K562 (cell line): ENCODE results near the gene CCDC117. TPM values are rescaled to one million over a fixed set of nuclear protein-coding genes. Genes with fewer than 3 reads are reported as not detected.
A peak's percentile ranks its signal among the peaks of the same experiment; 100 is the strongest.

Source experiments
- HMBOX1 ChIP-seq: sonication (generic); IDR thresholded peaks from 2 replicates; pipeline ENCODE4 v1.6.1; 2016
- L3MBTL2 ChIP-seq: fragments of 450-650 bp; IDR thresholded peaks from 2 replicates; pipeline ENCODE4 v1.6.1; 2016; ENCODE audit warnings: mild to moderate bottlenecking, moderate library complexity
- MCM3 ChIP-seq: fragments of 450-650 bp; IDR thresholded peaks from 2 replicates; pipeline ENCODE4 v1.6.1; 2016
- RB1 ChIP-seq: fragments of 450-650 bp; IDR thresholded peaks from 2 replicates; pipeline ENCODE4 v1.6.1; 2017; ENCODE audit warnings: low read depth, mild to moderate bottlenecking
- RBM15 ChIP-seq: fragments of 200-400 bp; formaldehyde crosslinking; IDR thresholded peaks from 2 replicates; pipeline ENCODE4 v1.6.1; 2018; ENCODE audit warnings: mild to moderate bottlenecking, low read length, moderate library complexity; ENCODE audit not compliant: insufficient read depth
- TAF15 ChIP-seq: fragments of 200-400 bp; formaldehyde crosslinking; IDR thresholded peaks from 2 replicates; pipeline ENCODE4 v1.6.1; 2017; ENCODE audit warnings: mild to moderate bottlenecking, low read depth, low read length, moderate library complexity
- TAL1 ChIP-seq: fragments of 450-650 bp; IDR thresholded peaks from 2 replicates; pipeline ENCODE4 v1.6.1; 2016; ENCODE audit warnings: mild to moderate bottlenecking
- TARDBP ChIP-seq: fragments of 450-650 bp; IDR thresholded peaks from 2 replicates; pipeline ENCODE4 v1.6.1; 2016
- THAP12 ChIP-seq: fragments of 250-450 bp; sonication (Bioruptor Pico); IDR thresholded peaks from 2 replicates; pipeline ENCODE4 v1.9.0; 2021; ENCODE audit warnings: mild to moderate bottlenecking, inconsistent platforms
- XRCC5 ChIP-seq: fragments of 200-400 bp; formaldehyde crosslinking; IDR thresholded peaks from 2 replicates; pipeline ENCODE4 v1.6.1; 2017; ENCODE audit warnings: low read depth, mild to moderate bottlenecking, low read length
- ZNF212 ChIP-seq: fragments of 450-650 bp; formaldehyde crosslinking; IDR thresholded peaks from 2 replicates; pipeline ENCODE4 v1.4.0; 2020; ENCODE audit warnings: mild to moderate bottlenecking
- ZNF77 ChIP-seq: fragments of 250-450 bp; sonication (Bioruptor Pico); IDR thresholded peaks from 2 replicates; pipeline ENCODE4 v1.5.0; 2020
- polyA plus RNA-seq, 8 experiments: library from polyadenylated mRNA; depleted of rRNA in 4 of 8; stranded (reverse) in 5 of 8; unstranded in 3 of 8; fragments of >200 nt; fragmentation: Nextera tagmentation in 2 of 8; fragmentation: Illumina TruSeq in 1 of 8; extraction: Ambion mirVana in 2 of 8; extraction: Trizol in 1 of 8; gene quantifications; 2 replicates each; pipeline versions ENCODE4 v1.2.1 to v1.2.3, GENCODE V29; 2011 to 2014; ENCODE audit warnings: inconsistent platforms in 1 of 8, missing spikeins in 1 of 8
- total RNA-seq, 7 experiments: library from RNA; depleted of rRNA in 6 of 7; stranded (reverse); fragments of >200 nt in 6 of 7; fragmentation: Illumina TruSeq in 2 of 7; extraction: Trizol in 2 of 7; gene quantifications; 2 replicates each; pipeline versions ENCODE4 v1.2.1 to v1.2.3, GENCODE V29; 2011 to 2021; ENCODE audit warnings: low replicate concordance in 1 of 7
- TF ChIP-seq, protein P1 (sequence below): fragments of 450-650 bp; IDR thresholded peaks from 2 replicates; pipeline ENCODE4 v1.6.1; 2017; ENCODE audit warnings: antibody characterized with exemption, mild to moderate bottlenecking
- TF ChIP-seq, protein P2 (sequence below): fragments of 450-650 bp; IDR thresholded peaks from 2 replicates; pipeline ENCODE4 v1.6.1; 2018; ENCODE audit not compliant: partially characterized antibody

CCDC117 gene
- total and polyA plus RNA-seq, 9 of the 15 experiments (the other 6 are each of a cell fraction or from before 2014, with no cell fraction given): 5.7 to 23.3 (median 15.8) TPM

- TF ChIP-seq TARDBP: no peak
- TF ChIP-seq, protein P1, sequence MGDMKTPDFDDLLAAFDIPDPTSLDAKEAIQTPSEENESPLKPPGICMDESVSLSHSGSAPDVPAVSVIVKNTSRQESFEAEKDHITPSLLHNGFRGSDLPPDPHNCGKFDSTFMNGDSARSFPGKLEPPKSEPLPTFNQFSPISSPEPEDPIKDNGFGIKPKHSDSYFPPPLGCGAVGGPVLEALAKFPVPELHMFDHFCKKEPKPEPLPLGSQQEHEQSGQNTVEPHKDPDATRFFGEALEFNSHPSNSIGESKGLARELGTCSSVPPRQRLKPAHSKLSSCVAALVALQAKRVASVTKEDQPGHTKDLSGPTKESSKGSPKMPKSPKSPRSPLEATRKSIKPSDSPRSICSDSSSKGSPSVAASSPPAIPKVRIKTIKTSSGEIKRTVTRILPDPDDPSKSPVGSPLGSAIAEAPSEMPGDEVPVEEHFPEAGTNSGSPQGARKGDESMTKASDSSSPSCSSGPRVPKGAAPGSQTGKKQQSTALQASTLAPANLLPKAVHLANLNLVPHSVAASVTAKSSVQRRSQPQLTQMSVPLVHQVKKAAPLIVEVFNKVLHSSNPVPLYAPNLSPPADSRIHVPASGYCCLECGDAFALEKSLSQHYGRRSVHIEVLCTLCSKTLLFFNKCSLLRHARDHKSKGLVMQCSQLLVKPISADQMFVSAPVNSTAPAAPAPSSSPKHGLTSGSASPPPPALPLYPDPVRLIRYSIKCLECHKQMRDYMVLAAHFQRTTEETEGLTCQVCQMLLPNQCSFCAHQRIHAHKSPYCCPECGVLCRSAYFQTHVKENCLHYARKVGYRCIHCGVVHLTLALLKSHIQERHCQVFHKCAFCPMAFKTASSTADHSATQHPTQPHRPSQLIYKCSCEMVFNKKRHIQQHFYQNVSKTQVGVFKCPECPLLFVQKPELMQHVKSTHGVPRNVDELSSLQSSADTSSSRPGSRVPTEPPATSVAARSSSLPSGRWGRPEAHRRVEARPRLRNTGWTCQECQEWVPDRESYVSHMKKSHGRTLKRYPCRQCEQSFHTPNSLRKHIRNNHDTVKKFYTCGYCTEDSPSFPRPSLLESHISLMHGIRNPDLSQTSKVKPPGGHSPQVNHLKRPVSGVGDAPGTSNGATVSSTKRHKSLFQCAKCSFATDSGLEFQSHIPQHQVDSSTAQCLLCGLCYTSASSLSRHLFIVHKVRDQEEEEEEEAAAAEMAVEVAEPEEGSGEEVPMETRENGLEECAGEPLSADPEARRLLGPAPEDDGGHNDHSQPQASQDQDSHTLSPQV: peak; percentile 38; the same call in 1 of the 2 replicates
- no peak for TF ChIP-seq ZNF212
- TF ChIP-seq THAP12 (CRISPR knock-in tag): peak; percentile 76; the same call in 1 of the 2 replicates
- no peak for TF ChIP-seq TAF15
- peak; percentile 58; the same call in 1 of the 2 replicates for TF ChIP-seq RB1
- TF ChIP-seq L3MBTL2: peak; percentile 62
- no peak for TF ChIP-seq ZNF77 (CRISPR knock-in tag)
- TF ChIP-seq RBM15: no peak
- no peak for TF ChIP-seq XRCC5
- no peak for TF ChIP-seq MCM3
- no peak for TF ChIP-seq TAL1
- TF ChIP-seq, protein P2, sequence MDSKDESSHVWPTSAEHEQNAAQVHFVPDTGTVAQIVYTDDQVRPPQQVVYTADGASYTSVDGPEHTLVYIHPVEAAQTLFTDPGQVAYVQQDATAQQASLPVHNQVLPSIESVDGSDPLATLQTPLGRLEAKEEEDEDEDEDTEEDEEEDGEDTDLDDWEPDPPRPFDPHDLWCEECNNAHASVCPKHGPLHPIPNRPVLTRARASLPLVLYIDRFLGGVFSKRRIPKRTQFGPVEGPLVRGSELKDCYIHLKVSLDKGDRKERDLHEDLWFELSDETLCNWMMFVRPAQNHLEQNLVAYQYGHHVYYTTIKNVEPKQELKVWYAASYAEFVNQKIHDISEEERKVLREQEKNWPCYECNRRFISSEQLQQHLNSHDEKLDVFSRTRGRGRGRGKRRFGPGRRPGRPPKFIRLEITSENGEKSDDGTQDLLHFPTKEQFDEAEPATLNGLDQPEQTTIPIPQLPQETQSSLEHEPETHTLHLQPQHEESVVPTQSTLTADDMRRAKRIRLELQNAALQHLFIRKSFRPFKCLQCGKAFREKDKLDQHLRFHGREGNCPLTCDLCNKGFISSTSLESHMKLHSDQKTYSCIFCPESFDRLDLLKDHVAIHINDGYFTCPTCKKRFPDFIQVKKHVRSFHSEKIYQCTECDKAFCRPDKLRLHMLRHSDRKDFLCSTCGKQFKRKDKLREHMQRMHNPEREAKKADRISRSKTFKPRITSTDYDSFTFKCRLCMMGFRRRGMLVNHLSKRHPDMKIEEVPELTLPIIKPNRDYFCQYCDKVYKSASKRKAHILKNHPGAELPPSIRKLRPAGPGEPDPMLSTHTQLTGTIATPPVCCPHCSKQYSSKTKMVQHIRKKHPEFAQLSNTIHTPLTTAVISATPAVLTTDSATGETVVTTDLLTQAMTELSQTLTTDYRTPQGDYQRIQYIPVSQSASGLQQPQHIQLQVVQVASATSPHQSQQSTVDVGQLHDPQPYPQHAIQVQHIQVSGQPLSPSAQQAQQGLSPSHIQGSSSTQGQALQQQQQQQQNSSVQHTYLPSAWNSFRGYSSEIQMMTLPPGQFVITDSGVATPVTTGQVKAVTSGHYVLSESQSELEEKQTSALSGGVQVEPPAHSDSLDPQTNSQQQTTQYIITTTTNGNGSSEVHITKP: peak; percentile 26
- TF ChIP-seq HMBOX1: no peak
Measured at GRCh38 chr22:28800308-28801041, 28.0 kb downstream of the CCDC117 start, which contains the start of gene XBP1 (continued).
